NK-92 (cell line): Measurements from ENCODE around the gene GADD45A.

Experiments
- DNase-seq: peaks from one replicate; lab custom pipeline; 2025; ENCODE audit not compliant: unreplicated experiment; lab: John Stamatoyannopoulos, UW

Gene GADD45A

GRCh38 chr1:67666636-67667035, 18.4 kb upstream of the GADD45A start:
- no peak for DNase-seq

GRCh38 chr1:67668660-67669059, 16.3 kb upstream of the GADD45A start:
- DNase-seq = no peak

GRCh38 chr1:67672260-67672803, 12.7 kb upstream of the GADD45A start:
- no peak for DNase-seq

GRCh38 chr1:67673468-67674201, 11.4 kb upstream of the GADD45A start:
- no peak for DNase-seq

- DNase-seq = no peak
Measured at GRCh38 chr1:67674260-67675011, 10.6 kb upstream of the GADD45A start.

- DNase-seq = no peak
Measured at GRCh38 chr1:67675800-67676199, 9.2 kb upstream of the GADD45A start.

GRCh38 chr1:67676287-67676686, 8.7 kb upstream of the GADD45A start:
- DNase-seq = no peak

- no peak for DNase-seq
Measured at GRCh38 chr1:67676946-67677345, 8.1 kb upstream of the GADD45A start.

GRCh38 chr1:67677408-67677807, 7.6 kb upstream of the GADD45A start:
- DNase-seq = no peak

GRCh38 chr1:67677930-67678329, 7.1 kb upstream of the GADD45A start:
- DNase-seq = no peak

GRCh38 chr1:67679691-67680090, 5.3 kb upstream of the GADD45A start:
- DNase-seq = no peak

GRCh38 chr1:67680486-67680885, 4.5 kb upstream of the GADD45A start:
- DNase-seq = no peak

GRCh38 chr1:67682659-67683197, 2.3 kb upstream of the GADD45A start:
- DNase-seq = no peak

- DNase-seq = no peak
Measured at GRCh38 chr1:67683316-67683715, 1.7 kb upstream of the GADD45A start.

- no peak for DNase-seq
Measured at GRCh38 chr1:67683766-67684525, 1.1 kb upstream of the GADD45A start.

- DNase-seq = no peak
Measured at GRCh38 chr1:67684526-67685066, 405 bp upstream of the GADD45A start.

GRCh38 chr1:67685558-67686266, 711 bp downstream of the GADD45A start:
- DNase-seq = no peak

- no peak for DNase-seq
Measured at GRCh38 chr1:67686267-67687197, 1.5 kb downstream of the GADD45A start.

- no peak for DNase-seq
Measured at GRCh38 chr1:67687198-67687545, 2.2 kb downstream of the GADD45A start.
